ENCODE data around the gene MS4A2.
"Not testable (repeated sequence)": the region's sequence is repeated elsewhere in the genome, so short reads cannot be mapped to it uniquely, and the experiment has no call there.

Gene MS4A2

GRCh38 chr11:60100516-60100915, 12.1 kb downstream of the MS4A2 start:
- FAIRE-seq: no peak

GRCh38 chr11:60101368-60101767, 12.9 kb downstream of the MS4A2 start:
- FAIRE-seq; DNase-seq (ENCODE audit: insufficient read length, low spot score): not testable (repeated sequence)

More at GRCh38 chr11:60100516-60100915, 12.1 kb downstream of the MS4A2 start:
- DNase-seq (ENCODE audit: insufficient read length, low spot score): no peak

GRCh38 chr11:60104471-60105115, 16.1 kb downstream of the MS4A2 start:
- DNase-seq (ENCODE audit: insufficient read length, low spot score); FAIRE-seq: not testable (repeated sequence)

- not testable (repeated sequence) for DNase-seq (ENCODE audit: insufficient read length, low spot score); FAIRE-seq
These were observed 20.2 kb downstream of the MS4A2 start for GRCh38 chr11:60108631-60109030.

- DNase-seq (ENCODE audit: insufficient read length, low spot score) (no peak), FAIRE-seq (no peak)
These were observed 23.3 kb downstream of the MS4A2 start for GRCh38 chr11:60111793-60112192.

- no peak for DNase-seq (ENCODE audit: insufficient read length, low spot score)
- FAIRE-seq: no peak
These were observed 28.7 kb downstream of the MS4A2 start for GRCh38 chr11:60116996-60117790.

- FAIRE-seq (no peak), DNase-seq (ENCODE audit: insufficient read length, low spot score) (no peak)
These were observed 29.9 kb downstream of the MS4A2 start for GRCh38 chr11:60118338-60118737.

GRCh38 chr11:60119710-60120109, 31.2 kb downstream of the MS4A2 start:
- FAIRE-seq (no peak), DNase-seq (ENCODE audit: insufficient read length, low spot score) (no peak)

GRCh38 chr11:60121264-60121663, 32.8 kb downstream of the MS4A2 start:
- FAIRE-seq: no peak
- DNase-seq (ENCODE audit: insufficient read length, low spot score): no peak

GRCh38 chr11:60122414-60123036, 34.1 kb downstream of the MS4A2 start:
- no peak for FAIRE-seq
- DNase-seq (ENCODE audit: insufficient read length, low spot score): no peak

- FAIRE-seq: no peak
- DNase-seq (ENCODE audit: insufficient read length, low spot score): no peak
These were observed 36.5 kb downstream of the MS4A2 start for GRCh38 chr11:60124802-60125432.

GRCh38 chr11:60125956-60126585, 37.6 kb downstream of the MS4A2 start:
- no peak for FAIRE-seq

GRCh38 chr11:60127311-60127811, 38.9 kb downstream of the MS4A2 start:
- DNase-seq (ENCODE audit: insufficient read length, low spot score) (no peak), FAIRE-seq (no peak)

More at GRCh38 chr11:60125956-60126585, 37.6 kb downstream of the MS4A2 start:
- no peak for DNase-seq (ENCODE audit: insufficient read length, low spot score)

GRCh38 chr11:60128376-60128775, 39.9 kb downstream of the MS4A2 start:
- DNase-seq (ENCODE audit: insufficient read length, low spot score) (no peak), FAIRE-seq (no peak)

GRCh38 chr11:60128866-60129265, 40.4 kb downstream of the MS4A2 start:
- FAIRE-seq; DNase-seq (ENCODE audit: insufficient read length, low spot score): not testable (repeated sequence)

GRCh38 chr11:60129853-60130252, 41.4 kb downstream of the MS4A2 start:
- FAIRE-seq: no peak
- DNase-seq (ENCODE audit: insufficient read length, low spot score): no peak

- no peak for FAIRE-seq
- peak; percentile 8 for DNase-seq (ENCODE audit: insufficient read length, low spot score)
These were observed 42.0 kb downstream of the MS4A2 start for GRCh38 chr11:60130496-60130895.

- FAIRE-seq: no peak
- no peak for DNase-seq (ENCODE audit: insufficient read length, low spot score)
These were observed 43.4 kb downstream of the MS4A2 start for GRCh38 chr11:60131912-60132311.

- DNase-seq (ENCODE audit: insufficient read length, low spot score): no peak
- no peak for FAIRE-seq
These were observed 45.5 kb downstream of the MS4A2 start for GRCh38 chr11:60133917-60134316.

- no peak for DNase-seq (ENCODE audit: insufficient read length, low spot score)
- FAIRE-seq: no peak
These were observed 55.3 kb downstream of the MS4A2 start for GRCh38 chr11:60143768-60144167.
